AG04450 (cell line): Measurements from ENCODE around the gene RHBDL1. TPM values are rescaled to one million over a fixed set of nuclear protein-coding genes. Genes with fewer than 3 reads are reported as not detected.

Experiments
- CTCF ChIA-PET: fragments of 300-600, 350-600 bp; formaldehyde crosslinking; extraction: SDS; loops from one replicate; lab custom pipeline; 2022; ENCODE audit warnings: antibody characterized with exemption, inconsistent platforms; lab: Charles Lee
- POLR2A ChIA-PET: fragments of 350-600 bp; formaldehyde crosslinking; extraction: SDS; loops from one replicate; lab custom pipeline; 2021; ENCODE audit warnings: antibody characterized with exemption, inconsistent platforms; lab: Yijun Ruan, JAX
- DNase-seq: peaks from one replicate; pipeline ENCODE4 v3.0.0-alpha.2; 2011; ENCODE audit warnings: low read depth, low spot score
- H3K27ac ChIP-seq: one replicate; pipeline ENCODE4 v1.5.1; 2012; ENCODE audit warnings: low read depth, low read length, control low read depth
- H3K27me3 ChIP-seq: one replicate; pipeline ENCODE4 v1.6.0; 2012; ENCODE audit warnings: low read length; ENCODE audit not compliant: control insufficient read depth, insufficient read depth
- H3K4me3 ChIP-seq: 2 replicates; pipeline ENCODE4 v1.5.1; 2011; ENCODE audit warnings: mild to moderate bottlenecking, low read depth, low read length, control low read depth
- H3K9me3 ChIP-seq: 2 replicates; pipeline ENCODE4 v1.5.1; 2012; ENCODE audit warnings: low read length; ENCODE audit not compliant: control insufficient read depth, insufficient read depth
- CTCF ChIP-seq: IDR thresholded peaks from 2 replicates; pipeline ENCODE4 v1.5.1; 2011; ENCODE audit warnings: low read depth, low read length, control low read depth, inconsistent platforms
- polyA plus RNA-seq: library from polyadenylated mRNA; depleted of rRNA; stranded (reverse); fragments of >200 nt; gene quantifications from 2 replicates; pipeline ENCODE4 v1.2.3, GENCODE V29; 2011

Gene RHBDL1
- polyA plus RNA-seq, 1 experiment: 1.5 TPM

- ChIA-PET CTCF (no interaction called here), POLR2A (no interaction called here)
- no peak for TF ChIP-seq CTCF
- DNase-seq: peak; percentile 41
- Histone ChIP-seq H3K4me3 (peak within 1 kb of the TSS; percentile 80), H3K27me3 (no peaks in the 10 kb centered on the region), H3K9me3 (no peaks in the 10 kb centered on the region; the same call in 1 of the 2 replicates), H3K27ac (no peak within 1 kb of the TSS)
Measured at GRCh38 chr16:641326-642188, 33.9 kb upstream of the RHBDL1 start, which contains the start of gene MCRIP2. Gene MCRIP2 (plus strand): TSS chr16:641828. CDS start chr16:641992, 164 bp downstream.

- no peak for DNase-seq
- CTCF ChIA-PET: no interaction called here
- Histone ChIP-seq H3K27me3 (no peaks in the 10 kb centered on the region), H3K27ac (no peak overlapping the region), H3K4me3 (peak overlapping the region; percentile 80), H3K9me3 (no peaks in the 10 kb centered on the region; the same call in 1 of the 2 replicates)
- TF ChIP-seq CTCF: no peak
- POLR2A ChIA-PET: no interaction called here
Measured at GRCh38 chr16:642189-643049, 33.1 kb upstream of the RHBDL1 start.

- Histone ChIP-seq H3K4me3 (peak overlapping the region; percentile 80), H3K27ac (no peak overlapping the region), H3K27me3 (no peaks in the 10 kb centered on the region), H3K9me3 (no peaks in the 10 kb centered on the region; the same call in 1 of the 2 replicates)
- CTCF ChIA-PET: no interaction called here
- no peak for TF ChIP-seq CTCF
- DNase-seq: no peak
- POLR2A ChIA-PET: no interaction called here
Measured at GRCh38 chr16:643050-643368, 32.5 kb upstream of the RHBDL1 start.

- no peak for TF ChIP-seq CTCF
- no peak for DNase-seq
- Histone ChIP-seq H3K27ac (no peak overlapping the region), H3K4me3 (no peak overlapping the region), H3K27me3 (no peaks in the 10 kb centered on the region), H3K9me3 (no peaks in the 10 kb centered on the region; the same call in 1 of the 2 replicates)
- CTCF ChIA-PET: no interaction called here
- POLR2A ChIA-PET: no interaction called here
Measured at GRCh38 chr16:644556-644955, 30.9 kb upstream of the RHBDL1 start.
